Loucy (cell line): Measurements from ENCODE around the gene CYYR1.

Experiments
- H2AFZ ChIP-seq: fragments of 200-600 bp; sonication (generic); 2 replicates; pipeline ENCODE4 v1.6.0; 2016; ENCODE audit warnings: antibody characterized with exemption, mild to moderate bottlenecking, low read length, moderate library complexity
- H3F3A ChIP-seq: fragments of 200-600 bp; 2 replicates; pipeline ENCODE4 v1.6.0; 2016; ENCODE audit warnings: antibody characterized with exemption, low read depth, mild to moderate bottlenecking
- H3K27me3 ChIP-seq: fragments of 200-600 bp; sonication (generic); 2 replicates; pipeline ENCODE4 v1.6.1; 2014; ENCODE audit warnings: low read length, mild to moderate bottlenecking; ENCODE audit not compliant: insufficient read depth, poor library complexity, severe bottlenecking
- H3K36me3 ChIP-seq: fragments of 200-600 bp; sonication (generic); 2 replicates; pipeline ENCODE4 v1.6.1; 2016; ENCODE audit warnings: low read length; ENCODE audit not compliant: insufficient read depth
- H3K4me1 ChIP-seq: fragments of 200-600 bp; sonication (generic); 2 replicates; pipeline ENCODE4 v1.5.1; 2014; ENCODE audit warnings: low read length, mild to moderate bottlenecking; ENCODE audit not compliant: insufficient read depth, poor library complexity, severe bottlenecking
- H3K4me2 ChIP-seq: fragments of 200-600 bp; sonication (generic); 2 replicates; pipeline ENCODE4 v1.6.0; 2014; ENCODE audit warnings: antibody characterized with exemption, low read length, low read depth, mild to moderate bottlenecking; ENCODE audit not compliant: poor library complexity, severe bottlenecking
- H3K4me3 ChIP-seq: fragments of 200-600 bp; sonication (generic); 2 replicates; pipeline ENCODE4 v1.5.1; 2014; ENCODE audit warnings: low read length, mild to moderate bottlenecking, mixed read lengths; ENCODE audit not compliant: poor library complexity, severe bottlenecking
- H3K79me2 ChIP-seq: fragments of 200-600 bp; sonication (generic); 2 replicates; pipeline ENCODE4 v1.6.1; 2014; ENCODE audit warnings: low read length; ENCODE audit not compliant: insufficient read depth
- H3K9ac ChIP-seq: fragments of 200-600 bp; sonication (generic); 2 replicates; pipeline ENCODE4 v1.6.0; 2014; ENCODE audit warnings: mild to moderate bottlenecking, low read depth, low read length, moderate library complexity; ENCODE audit not compliant: poor library complexity, severe bottlenecking
- H3K9me2 ChIP-seq: fragments of 200-600 bp; sonication (generic); replicated peaks from 2 replicates; pipeline ENCODE4 v1.6.1; 2016; ENCODE audit warnings: low read depth, low read length, mixed read lengths
- H3K9me3 ChIP-seq: fragments of 200-600 bp; sonication (generic); 2 replicates; pipeline ENCODE4 v1.6.1; 2014; ENCODE audit warnings: mild to moderate bottlenecking, antibody characterized with exemption, low read length, low read depth; ENCODE audit not compliant: insufficient read depth
- H4K20me1 ChIP-seq: fragments of 200-600 bp; sonication (generic); 2 replicates; pipeline ENCODE4 v1.6.0; 2014; ENCODE audit warnings: antibody characterized with exemption, low read length, mild to moderate bottlenecking; ENCODE audit not compliant: insufficient read depth, poor library complexity, severe bottlenecking
- CTCF ChIP-seq: fragments of 200-600 bp; sonication (generic); conservative IDR thresholded peaks from 2 replicates; pipeline ENCODE4 v1.5.1; 2014; ENCODE audit warnings: mild to moderate bottlenecking, antibody characterized with exemption, low read length
- EZH2phosphoT487 ChIP-seq: fragments of 200-600 bp; IDR thresholded peaks from 2 replicates; pipeline ENCODE4 v1.6.1; 2018; ENCODE audit warnings: antibody characterized with exemption, mild to moderate bottlenecking, moderate library complexity, borderline replicate concordance

CYYR1 gene

GRCh38 chr21:26565111-26565510, 8.0 kb downstream of the CYYR1 start:
- Histone ChIP-seq H3K9ac (no peak overlapping the region), H3K9me2 (no peaks in the 10 kb centered on the region), H3K79me2 (no peaks in the 10 kb centered on the region), H2AFZ (no peak overlapping the region), H3K36me3 (no peaks in the 10 kb centered on the region), H3K4me3 (no peak overlapping the region), H3K27me3 (no peaks in the 10 kb centered on the region), H3K4me1 (no peaks in the 10 kb centered on the region), H3K9me3 (no peaks in the 10 kb centered on the region), H3F3A (no peaks in the 10 kb centered on the region), H3K4me2 (no peak overlapping the region), H4K20me1 (no peaks in the 10 kb centered on the region)
- TF ChIP-seq EZH2phosphoT487 = no peak
- no peak for TF ChIP-seq CTCF

GRCh38 chr21:26563856-26564503, 9.1 kb downstream of the CYYR1 start:
- H3F3A ChIP-seq = no peaks in the 10 kb centered on the region

GRCh38 chr21:26560612-26561011, 12.5 kb downstream of the CYYR1 start:
- no peak overlapping the region for H3K4me2 ChIP-seq
- H3K4me1 ChIP-seq = no peaks in the 10 kb centered on the region
- no peak overlapping the region for H2AFZ ChIP-seq
- no peaks in the 10 kb centered on the region for H4K20me1 ChIP-seq
- H3K9ac ChIP-seq = no peak overlapping the region
- no peak overlapping the region for H3K4me3 ChIP-seq
- H3K79me2 ChIP-seq = no peaks in the 10 kb centered on the region
- H3K36me3 ChIP-seq = no peaks in the 10 kb centered on the region
- TF ChIP-seq EZH2phosphoT487 = no peak
- no peak for TF ChIP-seq CTCF
- H3K27me3 ChIP-seq = no peaks in the 10 kb centered on the region
- H3K9me3 ChIP-seq = no peaks in the 10 kb centered on the region
- no peaks in the 10 kb centered on the region for H3F3A ChIP-seq
- no peaks in the 10 kb centered on the region for H3K9me2 ChIP-seq

More at GRCh38 chr21:26563856-26564503, 9.1 kb downstream of the CYYR1 start:
- no peak overlapping the region for H2AFZ ChIP-seq
- no peaks in the 10 kb centered on the region for H3K9me3 ChIP-seq
- no peaks in the 10 kb centered on the region for H3K36me3 ChIP-seq
- H3K9ac ChIP-seq = no peak overlapping the region
- H3K9me2 ChIP-seq = no peaks in the 10 kb centered on the region
- TF ChIP-seq CTCF = no peak
- TF ChIP-seq EZH2phosphoT487 = no peak
- H3K4me1 ChIP-seq = no peaks in the 10 kb centered on the region
- H3K4me2 ChIP-seq = no peak overlapping the region
- no peaks in the 10 kb centered on the region for H4K20me1 ChIP-seq
- no peak overlapping the region for H3K4me3 ChIP-seq
- H3K27me3 ChIP-seq = no peaks in the 10 kb centered on the region
- no peaks in the 10 kb centered on the region for H3K79me2 ChIP-seq
